AG04450 (cell line): ENCODE data around the gene NTM. TPM values are rescaled to one million over a fixed set of nuclear protein-coding genes. Genes with fewer than 3 reads are reported as not detected.

Source experiments
- CTCF ChIA-PET: fragments of 300-600, 350-600 bp; formaldehyde crosslinking; extraction: SDS; loops from one replicate; lab custom pipeline; 2022; ENCODE audit warnings: antibody characterized with exemption, inconsistent platforms; lab: Charles Lee
- POLR2A ChIA-PET: fragments of 350-600 bp; formaldehyde crosslinking; extraction: SDS; loops from one replicate; lab custom pipeline; 2021; ENCODE audit warnings: antibody characterized with exemption, inconsistent platforms; lab: Yijun Ruan, JAX
- DNase-seq: peaks from one replicate; pipeline ENCODE4 v3.0.0-alpha.2; 2011; ENCODE audit warnings: low read depth, low spot score
- H3K27ac ChIP-seq: one replicate; pipeline ENCODE4 v1.5.1; 2012; ENCODE audit warnings: low read depth, low read length, control low read depth
- H3K27me3 ChIP-seq: one replicate; pipeline ENCODE4 v1.6.0; 2012; ENCODE audit warnings: low read length; ENCODE audit not compliant: control insufficient read depth, insufficient read depth
- H3K4me3 ChIP-seq: 2 replicates; pipeline ENCODE4 v1.5.1; 2011; ENCODE audit warnings: mild to moderate bottlenecking, low read depth, low read length, control low read depth
- H3K9me3 ChIP-seq: 2 replicates; pipeline ENCODE4 v1.5.1; 2012; ENCODE audit warnings: low read length; ENCODE audit not compliant: control insufficient read depth, insufficient read depth
- polyA plus RNA-seq: library from polyadenylated mRNA; depleted of rRNA; stranded (reverse); fragments of >200 nt; gene quantifications from 2 replicates; pipeline ENCODE4 v1.2.3, GENCODE V29; 2011
- TF ChIP-seq, protein P1 (sequence below): IDR thresholded peaks from 2 replicates; pipeline ENCODE4 v1.5.1; 2011; ENCODE audit warnings: low read depth, low read length, control low read depth, inconsistent platforms

Gene NTM
- polyA plus RNA-seq, 1 experiment, result 26.9 TPM

DNA sequence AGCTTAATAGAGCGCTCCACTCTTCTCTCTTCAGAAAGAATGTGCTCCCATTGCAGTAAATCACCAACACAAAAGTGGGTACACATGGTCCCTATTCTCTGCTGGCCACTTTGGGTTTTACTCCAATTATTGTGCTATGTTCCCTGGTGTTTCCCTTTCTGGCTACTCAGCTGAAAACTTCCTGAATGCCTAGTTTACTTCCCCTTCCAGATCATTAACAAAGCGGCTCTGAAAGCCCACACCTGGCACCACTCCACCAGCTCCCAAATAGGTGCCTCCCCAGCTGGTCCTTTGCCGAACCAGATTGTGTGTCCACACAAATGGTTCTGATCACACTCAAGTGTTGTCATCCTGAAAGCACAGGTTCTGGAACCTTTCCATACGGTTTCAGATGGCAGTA, 443.7 kb downstream of the NTM start:
- Histone ChIP-seq H3K4me3 (no peak overlapping the region), H3K27me3 (peaks cover 17% of the 10 kb centered on the region), H3K27ac (no peak overlapping the region), H3K9me3 (no peaks in the 10 kb centered on the region)
- ChIA-PET CTCF (interaction anchor here (1.3 kb wide), 1 partner anchor 140 kb away, joined by 4 read pairs; no protein-coding TSS in a partner anchor), POLR2A (no interaction called here)
- TF ChIP-seq, protein P1, sequence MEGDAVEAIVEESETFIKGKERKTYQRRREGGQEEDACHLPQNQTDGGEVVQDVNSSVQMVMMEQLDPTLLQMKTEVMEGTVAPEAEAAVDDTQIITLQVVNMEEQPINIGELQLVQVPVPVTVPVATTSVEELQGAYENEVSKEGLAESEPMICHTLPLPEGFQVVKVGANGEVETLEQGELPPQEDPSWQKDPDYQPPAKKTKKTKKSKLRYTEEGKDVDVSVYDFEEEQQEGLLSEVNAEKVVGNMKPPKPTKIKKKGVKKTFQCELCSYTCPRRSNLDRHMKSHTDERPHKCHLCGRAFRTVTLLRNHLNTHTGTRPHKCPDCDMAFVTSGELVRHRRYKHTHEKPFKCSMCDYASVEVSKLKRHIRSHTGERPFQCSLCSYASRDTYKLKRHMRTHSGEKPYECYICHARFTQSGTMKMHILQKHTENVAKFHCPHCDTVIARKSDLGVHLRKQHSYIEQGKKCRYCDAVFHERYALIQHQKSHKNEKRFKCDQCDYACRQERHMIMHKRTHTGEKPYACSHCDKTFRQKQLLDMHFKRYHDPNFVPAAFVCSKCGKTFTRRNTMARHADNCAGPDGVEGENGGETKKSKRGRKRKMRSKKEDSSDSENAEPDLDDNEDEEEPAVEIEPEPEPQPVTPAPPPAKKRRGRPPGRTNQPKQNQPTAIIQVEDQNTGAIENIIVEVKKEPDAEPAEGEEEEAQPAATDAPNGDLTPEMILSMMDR, result no peak
- no peak for DNase-seq

DNA sequence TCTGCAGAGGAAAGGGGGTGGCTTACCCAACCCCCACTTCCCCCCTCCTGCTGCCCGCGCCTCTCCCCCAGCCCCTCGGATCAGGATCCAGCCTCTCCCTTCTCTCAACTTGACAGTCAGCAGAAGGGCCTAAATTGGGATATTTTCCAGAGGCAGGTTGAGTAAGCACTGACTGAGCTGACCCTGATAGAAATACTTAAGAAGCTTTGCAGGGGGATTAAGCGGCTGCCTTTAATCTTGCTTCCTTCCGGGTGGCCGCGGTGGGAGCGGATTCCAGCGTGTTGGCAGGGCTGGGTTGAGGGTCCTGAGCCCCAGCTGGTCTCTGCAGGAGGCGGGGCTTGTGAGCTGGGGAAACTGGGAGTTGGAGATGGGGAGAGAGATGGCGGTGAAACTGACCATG, 445.2 kb downstream of the NTM start:
- TF ChIP-seq, protein P1, result no peak
- no peaks in the 10 kb centered on the region for H3K9me3 ChIP-seq
- H3K27me3 ChIP-seq, result peaks cover 14% of the 10 kb centered on the region
- H3K27ac ChIP-seq, result no peak overlapping the region
- POLR2A ChIA-PET, result no interaction called here
- H3K4me3 ChIP-seq, result no peak overlapping the region
- DNase-seq, result no peak
- CTCF ChIA-PET, result interaction anchor here (1.0 to 1.3 kb wide), 2 partner anchors 121 to 141 kb away, joined by 3 to 4 read pairs; no protein-coding TSS in a partner anchor

DNA sequence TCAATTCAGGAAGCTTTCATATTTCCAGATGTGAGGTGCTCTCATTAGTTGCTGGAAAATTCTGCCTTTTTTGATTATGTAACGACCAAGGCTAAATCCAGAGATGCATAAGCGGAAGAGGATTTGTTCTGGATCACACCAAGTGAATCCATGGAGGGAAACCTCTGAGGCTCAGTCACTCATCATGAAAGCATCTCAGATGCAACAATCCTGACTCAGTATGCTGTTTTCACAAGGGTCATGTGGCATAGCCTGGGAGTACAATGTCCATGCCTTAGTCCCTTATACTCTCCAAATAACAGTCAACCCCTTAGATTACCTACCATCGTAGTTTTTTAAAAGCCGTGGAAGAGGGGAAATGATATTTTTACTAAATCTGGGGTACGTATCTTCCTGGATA, 445.6 kb downstream of the NTM start:
- ChIA-PET POLR2A (no interaction called here), CTCF (no interaction called here)
- H3K9me3 ChIP-seq, result no peaks in the 10 kb centered on the region
- TF ChIP-seq, protein P1, result no peak
- H3K27me3 ChIP-seq, result peaks cover 14% of the 10 kb centered on the region
- H3K4me3 ChIP-seq, result no peak overlapping the region
- no peak for DNase-seq
- H3K27ac ChIP-seq, result no peak overlapping the region

DNA sequence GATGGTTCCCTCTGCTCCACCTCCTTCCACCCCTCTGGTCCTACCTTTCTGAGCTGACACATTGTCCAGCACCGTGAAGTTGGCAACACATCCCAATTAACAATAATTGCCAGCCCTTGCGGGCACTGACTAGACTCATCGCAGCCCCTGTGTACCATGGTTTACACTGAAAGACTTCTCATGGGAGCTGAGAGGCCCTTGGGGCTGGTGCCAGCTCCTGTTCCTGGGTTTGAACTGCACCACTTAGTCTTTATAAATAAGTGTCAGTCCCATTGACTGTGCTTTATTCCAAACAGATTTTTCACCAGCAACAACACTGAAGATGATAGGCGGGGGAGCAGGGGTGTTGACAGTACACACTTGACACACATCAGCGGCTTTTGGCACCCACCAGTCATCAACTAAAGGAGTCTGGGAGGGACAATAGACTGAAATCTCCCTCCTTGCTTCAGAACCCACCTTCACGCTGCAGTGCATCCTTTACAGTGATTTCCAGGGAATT, 447.3 kb downstream of the NTM start:
- TF ChIP-seq, protein P1, result no peak
- Histone ChIP-seq H3K27me3 (peaks cover 11% of the 10 kb centered on the region), H3K4me3 (no peak overlapping the region), H3K27ac (no peak overlapping the region), H3K9me3 (no peaks in the 10 kb centered on the region)
- no peak for DNase-seq
- CTCF ChIA-PET, result no interaction called here
- POLR2A ChIA-PET, result no interaction called here

DNA sequence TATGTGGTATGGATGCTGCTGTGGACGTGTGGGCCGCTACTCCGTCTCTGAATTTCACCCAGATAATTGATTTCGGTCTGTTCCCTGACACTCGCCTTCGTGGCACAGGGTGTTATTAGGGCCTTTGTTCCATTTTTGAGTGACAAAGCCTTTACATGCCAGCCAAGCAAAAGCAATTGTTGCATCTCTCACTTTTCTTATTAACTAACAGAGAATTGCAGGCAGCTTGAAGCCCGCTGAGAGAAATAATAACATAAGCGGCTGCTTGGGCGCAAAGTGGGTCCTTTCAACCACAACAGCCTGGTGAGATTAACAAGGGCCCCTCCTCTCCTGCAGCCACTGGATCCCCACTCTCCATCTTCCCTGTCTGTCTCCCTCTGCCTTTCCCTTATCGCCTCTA, 449.4 kb downstream of the NTM start:
- TF ChIP-seq, protein P1, result no peak
- no peak for DNase-seq
- H3K27me3 ChIP-seq, result peaks cover 14% of the 10 kb centered on the region
- no peak overlapping the region for H3K4me3 ChIP-seq
- no peaks in the 10 kb centered on the region for H3K9me3 ChIP-seq
- ChIA-PET POLR2A (no interaction called here), CTCF (interaction anchor here (1.1 kb wide), 1 partner anchor 146 kb away, joined by 3 read pairs; no protein-coding TSS in a partner anchor)
- H3K27ac ChIP-seq, result no peak overlapping the region
